Measurements from ENCODE around the gene UBE2D1.

Gene UBE2D1

DNA sequence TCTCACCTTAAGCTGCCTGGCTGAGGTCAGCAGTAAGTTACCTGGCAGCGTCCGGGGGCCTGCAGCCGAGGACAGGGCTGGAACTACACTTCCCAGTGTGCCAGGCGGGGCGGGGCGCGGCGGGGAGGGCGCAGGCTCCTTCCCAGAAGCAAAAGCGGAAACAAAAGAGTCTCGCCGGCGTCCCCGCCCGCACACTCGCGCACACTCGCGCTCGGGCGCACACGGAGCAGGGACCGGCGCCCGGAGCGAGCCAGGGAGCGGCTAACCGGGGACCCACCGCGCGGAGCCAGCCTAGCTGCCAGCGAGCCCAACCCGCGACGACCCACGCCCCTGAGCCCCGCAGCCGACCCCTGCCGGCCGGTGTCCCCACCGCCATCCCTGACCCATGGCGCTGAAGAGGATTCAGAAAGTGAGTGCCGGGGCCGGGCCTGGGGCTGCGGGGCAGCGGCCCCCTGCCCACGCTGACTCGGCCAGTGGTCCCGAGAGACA, at the start of gene UBE2D1:
Gene UBE2D1 (plus strand): TSS at position 190 of the 489 bp plus-strand sequence. CDS start 196 bp downstream, at position 386.
- peak; percentile 48 to 76 for DNase-seq (ENCODE audit: low read depth in 2 of 2)

DNA sequence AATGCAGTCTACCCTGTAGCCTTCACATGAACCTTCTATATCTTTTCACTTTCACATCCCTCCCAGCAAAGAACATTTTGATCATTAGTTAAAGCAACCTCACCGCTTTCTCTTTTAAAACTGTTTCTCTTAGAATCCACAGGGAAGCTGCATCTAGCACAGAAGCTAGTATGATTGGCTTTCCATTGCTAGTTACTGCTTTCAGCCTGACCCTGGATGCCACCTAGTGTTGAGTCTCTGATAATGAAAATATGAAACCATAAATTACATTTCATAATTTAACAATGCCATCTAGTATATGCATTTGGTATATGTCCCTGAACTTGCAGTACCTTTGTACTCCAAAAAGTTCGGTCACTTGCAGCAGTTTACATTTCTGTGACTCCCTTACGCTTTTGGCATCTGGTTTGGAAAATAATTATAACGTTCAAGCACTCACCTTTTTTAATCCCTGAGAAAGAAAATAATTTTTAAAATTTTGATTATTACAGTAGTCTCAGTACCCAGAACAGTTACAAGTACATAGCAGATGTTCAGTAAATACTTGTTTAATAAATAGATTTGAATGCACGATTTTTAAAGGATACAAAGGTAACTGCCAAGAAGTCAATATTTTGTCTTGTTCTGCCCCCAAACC, 43.1 kb upstream of the UBE2D1 start:
- no peak for DNase-seq (ENCODE audit: low read depth in 2 of 2)

DNA sequence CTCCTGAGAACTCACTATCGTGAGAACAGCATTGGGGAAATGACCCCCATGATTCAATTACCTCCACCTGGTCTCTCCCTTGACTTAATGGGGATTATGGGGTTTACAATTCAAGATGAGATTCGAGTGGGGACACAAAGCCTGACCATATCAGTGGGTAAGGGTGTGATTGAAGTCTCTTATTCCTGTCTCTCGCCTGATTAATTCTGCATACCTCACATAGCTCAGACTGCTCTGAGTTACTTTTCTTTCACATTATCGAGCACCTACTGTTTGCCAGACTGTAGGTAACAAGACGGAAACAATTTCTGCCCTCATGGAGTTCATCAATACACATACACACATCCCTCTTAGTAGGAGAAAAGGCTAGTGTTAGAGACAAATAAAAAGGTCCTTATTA, 40.8 kb upstream of the UBE2D1 start:
- no peak for DNase-seq (ENCODE audit: low read depth in 2 of 2)

DNA sequence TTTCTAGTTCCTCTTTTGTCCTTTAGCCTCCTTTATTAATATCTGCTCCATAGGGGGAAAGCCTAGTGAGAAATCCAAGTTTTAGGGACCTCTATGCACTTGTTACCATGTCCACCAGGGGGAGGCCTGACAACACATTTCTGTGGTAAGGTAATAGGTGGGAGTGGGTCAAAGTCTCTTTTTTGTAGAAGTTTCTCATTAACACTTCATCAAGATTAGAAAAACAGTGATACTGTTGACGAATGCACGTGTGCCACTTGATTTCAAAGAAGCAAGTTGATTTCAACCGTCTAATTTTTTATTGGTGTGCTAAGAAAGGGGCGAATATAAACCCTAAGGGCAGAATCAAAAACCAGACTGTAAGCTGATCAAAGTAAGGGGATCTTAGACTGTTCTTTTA, 35.2 kb upstream of the UBE2D1 start:
- DNase-seq (ENCODE audit: low read depth in 2 of 2), result peak in 1 of 2 donors; percentile 29

DNA sequence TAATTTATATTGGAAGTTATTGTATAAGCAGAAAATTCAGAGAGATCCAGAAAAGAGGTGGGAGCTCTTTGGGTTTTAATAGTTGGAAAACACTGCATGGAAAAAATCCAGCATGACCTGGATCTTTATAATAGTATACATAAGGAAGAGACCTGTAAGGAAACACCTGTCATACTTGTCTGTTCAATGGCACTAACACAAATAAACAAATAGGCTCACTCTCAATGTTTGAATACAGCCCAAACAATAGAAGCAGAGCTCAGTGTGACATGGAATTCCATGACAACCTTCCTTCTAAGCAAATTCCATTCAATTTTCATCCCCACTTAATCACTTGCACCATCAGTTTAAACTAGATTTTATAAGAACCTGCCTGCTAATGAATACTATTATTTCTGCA, 34.1 kb upstream of the UBE2D1 start:
- no peak for DNase-seq (ENCODE audit: low read depth in 2 of 2)

DNA sequence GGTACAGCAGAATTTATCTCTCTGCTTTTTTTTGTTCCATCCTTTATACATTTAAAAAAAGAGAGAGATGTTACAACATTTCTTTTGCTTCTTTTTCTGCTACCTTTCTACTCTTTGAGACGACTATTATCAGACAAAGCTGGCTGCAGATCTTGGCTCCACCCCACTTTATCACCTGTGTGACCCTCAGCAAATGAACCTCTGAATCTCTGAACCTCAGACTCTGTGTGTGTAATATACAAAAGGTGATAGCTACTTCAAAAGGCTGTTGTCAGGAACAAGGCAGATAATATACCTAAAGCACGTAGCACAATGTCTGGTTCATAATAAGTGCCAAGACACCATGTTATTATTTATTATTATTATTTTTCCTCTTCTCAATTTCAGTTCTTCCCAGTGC, 32.6 kb upstream of the UBE2D1 start:
- DNase-seq (ENCODE audit: low read depth in 2 of 2), result no peak

DNA sequence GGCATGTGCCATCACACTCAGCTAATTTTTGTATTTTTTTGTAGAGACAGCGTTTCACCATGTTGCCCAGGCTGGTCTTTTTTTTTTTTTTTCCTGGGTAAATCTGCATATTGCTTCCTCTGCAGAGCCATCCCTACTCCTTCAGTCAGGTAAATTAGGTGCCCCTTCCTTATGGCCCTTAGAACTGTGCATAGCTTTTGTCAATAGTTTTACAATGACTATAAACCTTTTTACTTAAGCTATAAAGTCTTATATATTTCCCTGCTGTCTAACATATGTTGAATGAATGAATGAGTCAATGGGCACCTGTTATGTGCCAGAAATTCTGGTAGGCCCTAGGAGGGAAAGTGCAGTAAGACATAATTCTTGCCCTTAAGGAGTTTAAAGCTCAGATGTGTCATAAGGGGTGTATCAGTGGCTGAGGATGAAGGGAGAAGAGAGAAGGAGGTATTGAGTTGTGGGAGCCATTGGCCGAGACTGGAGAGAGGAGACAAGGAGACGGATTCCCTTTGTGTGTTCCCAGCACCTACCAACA, 30.6 kb upstream of the UBE2D1 start:
- no peak for DNase-seq (ENCODE audit: low read depth in 2 of 2)

DNA sequence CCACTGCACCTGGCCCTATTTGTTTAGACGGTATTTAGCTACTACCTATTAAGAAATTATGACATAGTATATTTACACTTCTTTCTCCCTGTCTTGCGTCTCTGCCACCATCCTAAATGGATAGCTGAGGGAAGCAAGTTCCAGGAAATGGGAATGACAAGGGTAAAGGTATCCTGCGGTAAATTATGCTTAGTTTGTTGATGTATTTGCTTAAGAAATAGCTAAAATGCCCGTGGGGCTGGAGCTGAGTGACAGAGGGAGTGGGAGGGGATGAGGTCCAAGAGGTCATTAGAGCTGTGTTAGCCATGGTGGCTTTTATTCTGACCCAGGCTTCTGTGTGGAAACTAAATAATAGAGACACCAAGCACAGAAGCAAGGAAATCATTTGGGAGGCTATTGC, 29.0 kb upstream of the UBE2D1 start:
- DNase-seq (ENCODE audit: low read depth in 2 of 2), result no peak

DNA sequence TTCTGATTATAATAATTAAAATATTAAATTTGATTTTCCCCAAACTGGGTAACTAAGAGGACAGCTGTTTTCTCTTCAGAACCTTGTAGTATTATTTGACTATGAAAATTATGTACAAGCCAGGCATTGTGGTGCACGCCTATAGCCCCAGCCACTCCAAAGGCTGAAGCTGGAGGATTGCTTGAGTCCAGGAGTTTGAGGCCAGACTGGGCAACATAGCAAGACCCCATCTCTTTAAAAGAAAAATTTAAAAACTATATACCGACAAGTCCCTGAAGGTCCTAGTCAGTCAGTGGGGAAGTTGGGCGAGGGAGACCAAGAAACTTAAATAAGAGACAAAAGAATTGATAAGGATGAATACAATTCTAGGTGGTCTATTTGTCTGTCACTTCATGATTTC, 27.1 kb upstream of the UBE2D1 start:
- no peak for DNase-seq (ENCODE audit: low read depth in 2 of 2)

DNA sequence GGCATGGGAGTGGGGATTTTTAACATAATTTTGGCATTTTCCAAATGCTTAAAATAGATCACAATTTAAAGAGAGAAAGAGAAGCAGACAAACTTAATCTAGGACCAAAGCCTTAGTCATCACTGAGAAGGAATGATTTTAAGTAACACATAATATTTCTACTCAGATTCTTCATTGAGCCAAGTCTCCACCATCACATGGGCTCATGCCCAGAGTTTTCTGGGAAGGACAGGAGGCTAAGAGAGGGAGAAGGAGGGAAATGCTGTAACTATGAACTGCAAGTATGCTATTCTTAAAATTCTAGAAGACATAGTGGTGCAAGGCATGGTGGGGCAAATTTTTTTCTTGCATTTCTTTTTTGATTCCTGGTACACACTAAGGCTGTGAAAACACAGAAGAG, 23.8 kb upstream of the UBE2D1 start:
- no peak for DNase-seq (ENCODE audit: low read depth in 2 of 2)

DNA sequence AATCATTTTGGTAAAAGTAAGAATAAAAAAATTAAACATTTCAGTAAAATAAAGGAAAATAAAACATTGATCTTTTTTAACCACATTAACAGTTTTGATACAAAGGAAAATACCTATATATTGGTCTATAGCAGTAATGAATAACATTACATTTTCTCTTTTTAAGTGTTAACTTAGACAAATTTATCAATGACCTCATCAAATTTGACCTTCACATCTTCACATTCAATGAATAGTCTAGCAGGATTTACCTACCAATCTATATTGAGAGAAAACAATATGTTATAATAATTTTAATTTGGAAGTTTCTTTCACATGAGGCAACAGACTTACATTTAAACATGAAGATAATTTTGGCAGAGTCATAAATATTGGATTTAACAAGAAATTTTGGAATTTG, 17.9 kb upstream of the UBE2D1 start:
- DNase-seq (ENCODE audit: low read depth in 2 of 2), result no peak

DNA sequence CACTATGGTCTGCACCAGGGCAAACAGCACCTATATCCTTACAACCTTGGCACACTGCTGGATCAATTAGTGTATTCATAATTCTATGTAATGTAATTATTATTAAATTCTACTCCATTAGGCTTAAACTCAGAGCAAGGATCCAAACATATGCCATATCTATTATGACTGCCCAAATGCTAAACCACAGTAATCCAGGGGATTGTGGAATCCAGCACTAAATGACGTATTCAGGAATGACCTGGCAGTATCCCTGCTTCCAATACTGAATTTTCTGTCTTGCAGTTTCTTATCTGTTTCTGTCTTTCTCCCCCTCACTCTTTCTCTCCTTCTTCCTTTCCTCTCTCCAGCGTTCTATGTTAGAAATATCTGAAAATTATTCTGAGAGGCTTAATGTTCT, 16.5 kb upstream of the UBE2D1 start:
- DNase-seq (ENCODE audit: low read depth in 2 of 2), result no peak

DNA sequence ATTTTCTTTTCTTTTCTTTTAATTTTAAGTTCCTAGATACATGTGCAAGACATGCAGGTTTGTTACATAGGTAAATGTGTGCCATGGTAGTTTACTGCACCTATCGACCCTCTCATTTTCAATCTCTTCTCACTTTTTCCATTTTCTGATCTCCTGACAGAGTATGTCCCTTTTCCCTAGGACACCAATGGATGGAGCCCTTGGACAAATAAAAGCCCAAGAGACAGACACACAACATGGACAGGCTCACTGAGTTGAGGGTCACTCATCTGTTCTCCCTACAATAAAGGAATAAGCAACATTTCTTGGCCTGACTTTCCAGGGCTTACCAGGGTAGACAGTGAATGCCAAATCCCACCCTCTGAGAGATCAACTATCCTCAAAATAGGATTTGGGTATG, 15.2 kb upstream of the UBE2D1 start:
- DNase-seq (ENCODE audit: low read depth in 2 of 2), result no peak

DNA sequence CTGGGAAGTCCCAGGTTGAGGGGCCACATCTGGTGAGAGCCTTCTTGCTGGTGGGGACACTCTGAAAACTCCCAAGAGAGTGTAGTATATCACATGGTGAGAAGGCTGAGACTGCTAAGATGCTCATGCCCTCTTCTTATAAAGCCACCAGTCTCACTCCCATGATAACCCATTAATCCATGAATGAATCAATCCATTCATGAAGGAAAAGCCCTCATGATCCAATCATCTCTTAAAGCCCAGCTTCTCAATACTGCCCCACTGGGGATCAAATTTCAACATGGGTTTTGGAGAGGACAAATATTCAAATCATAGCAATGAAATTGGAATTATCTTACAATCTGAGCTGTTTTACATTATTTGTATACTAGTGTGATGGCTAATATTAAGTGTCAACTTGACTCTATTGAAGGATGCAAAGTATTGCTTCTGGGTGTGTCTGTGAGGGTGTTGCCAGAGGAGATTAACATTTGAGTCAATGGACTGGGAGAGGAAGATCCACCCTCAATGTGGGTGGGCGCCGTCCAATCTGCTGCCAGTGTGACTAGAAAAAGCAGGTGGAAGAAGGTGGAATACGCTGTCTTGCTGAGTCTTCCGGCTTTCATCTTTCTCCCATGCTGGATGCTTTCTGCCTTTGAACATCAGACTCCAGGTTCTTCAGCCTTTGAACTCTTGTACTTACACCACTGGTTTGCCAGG, 14.3 kb upstream of the UBE2D1 start:
- no peak for DNase-seq (ENCODE audit: low read depth in 2 of 2)

DNA sequence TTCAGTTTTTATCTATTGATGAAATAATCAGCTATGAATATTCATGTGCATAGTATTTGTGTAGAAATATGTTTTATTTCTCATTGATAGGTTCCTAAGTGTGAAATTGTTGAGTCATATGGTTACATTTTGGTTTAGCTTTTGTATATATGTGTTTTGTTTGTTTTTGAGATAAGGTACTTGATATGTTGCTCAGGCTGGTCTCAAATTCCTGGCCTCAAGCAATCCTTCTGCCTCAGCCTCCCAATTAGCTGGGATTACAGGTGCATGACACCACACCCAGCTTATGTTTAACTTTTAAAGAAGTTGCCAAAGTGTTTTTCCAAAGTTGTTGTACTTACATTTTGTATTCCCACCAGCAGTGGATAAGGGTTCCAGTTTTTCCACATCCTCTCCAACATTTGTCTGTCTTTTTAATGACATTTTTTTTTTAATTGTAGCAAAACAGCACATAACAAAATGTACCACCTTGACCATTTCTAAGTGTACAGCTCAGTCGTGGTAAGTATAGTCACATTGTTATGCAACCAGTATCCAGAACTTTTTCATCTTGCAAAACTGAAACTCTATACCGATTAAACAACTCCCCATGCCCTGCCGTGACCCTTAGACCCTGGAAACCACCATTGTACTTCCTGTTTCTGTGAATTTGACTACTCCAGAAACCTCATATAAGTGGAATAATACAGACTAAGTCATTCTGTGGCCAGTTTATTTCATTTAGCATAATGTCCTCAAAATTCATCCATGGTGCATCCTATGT, 12.6 kb upstream of the UBE2D1 start:
- DNase-seq (ENCODE audit: low read depth in 2 of 2), result no peak

DNA sequence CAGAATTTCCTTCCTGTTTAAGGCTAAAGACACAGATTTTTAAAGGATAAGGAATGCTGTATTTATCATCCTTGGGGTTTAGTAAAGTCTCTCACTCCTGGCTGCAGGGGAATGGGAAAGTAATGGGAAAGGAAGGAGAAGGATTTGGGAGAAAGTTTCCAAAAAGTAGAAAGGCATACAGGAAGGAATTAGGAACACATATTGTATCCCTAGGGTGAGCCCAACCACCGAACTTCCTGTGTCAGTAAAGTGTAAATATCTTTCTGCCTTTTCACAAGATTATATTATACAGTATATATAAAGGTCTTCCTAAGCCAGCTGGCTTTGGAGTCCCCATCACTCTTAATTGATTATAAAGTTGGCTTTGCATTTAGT, 12.0 kb upstream of the UBE2D1 start:
- no peak for DNase-seq (ENCODE audit: low read depth in 2 of 2)

DNA sequence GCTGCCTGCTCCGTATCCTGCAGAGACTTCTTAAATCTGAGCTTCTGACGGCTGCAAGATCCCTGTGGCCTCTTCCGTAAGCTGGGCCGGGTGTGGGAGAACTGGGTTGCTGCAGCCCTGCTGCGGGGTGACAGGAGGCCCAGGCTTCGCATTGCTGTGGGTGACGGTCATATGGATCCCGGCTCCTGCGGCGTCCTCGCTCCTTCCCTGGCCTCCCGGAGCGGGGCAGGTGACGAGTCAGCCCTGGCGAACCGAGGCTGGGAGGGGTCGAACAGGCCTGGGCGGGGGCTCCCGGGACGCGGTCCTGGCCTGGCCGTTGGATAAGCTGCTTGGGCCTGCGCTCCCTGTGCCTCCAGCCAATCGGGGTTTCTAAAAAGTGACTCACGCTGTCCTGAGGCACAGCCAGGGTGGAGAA, 7.8 kb upstream of the UBE2D1 start:
- DNase-seq (ENCODE audit: low read depth in 2 of 2), result no peak

DNA sequence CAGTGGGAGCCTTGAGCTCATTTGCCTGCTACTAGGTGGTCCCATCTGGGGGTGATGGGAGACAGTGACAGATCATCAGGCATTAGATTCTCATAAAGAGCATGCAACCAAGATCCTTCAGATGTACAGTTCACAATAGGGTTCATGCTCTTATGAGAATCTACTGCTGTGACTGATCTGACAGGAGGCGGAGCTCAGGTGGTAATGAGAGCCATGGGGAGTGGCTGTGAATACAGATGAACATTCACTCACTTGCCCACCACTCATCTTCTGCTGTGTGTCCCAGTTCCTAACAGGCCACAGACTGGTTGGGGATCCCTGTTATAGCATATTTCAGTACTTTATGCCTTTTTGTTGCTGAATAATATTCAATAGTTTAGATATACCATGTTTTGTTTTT, 6.6 kb upstream of the UBE2D1 start:
- no peak for DNase-seq (ENCODE audit: low read depth in 2 of 2)

DNA sequence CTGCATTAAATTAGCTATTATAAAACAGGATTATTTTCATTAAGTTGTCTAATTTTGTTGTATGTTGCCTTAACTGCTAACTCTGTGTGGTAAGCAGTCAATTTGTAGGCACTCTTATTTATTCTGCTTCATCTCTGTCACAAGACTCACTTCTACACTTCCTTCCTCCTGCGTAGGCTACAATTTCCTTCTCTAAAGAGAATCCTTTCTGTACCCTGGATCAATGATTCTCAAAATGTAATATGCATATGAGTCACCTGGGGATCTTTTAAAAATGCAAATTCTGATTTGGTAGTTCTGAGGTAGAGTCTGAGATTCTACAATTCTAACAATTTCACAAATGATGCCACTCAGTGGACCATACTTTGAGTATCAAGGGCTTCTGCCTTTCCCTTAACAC, 4.4 kb upstream of the UBE2D1 start:
- DNase-seq (ENCODE audit: low read depth in 2 of 2), result no peak

DNA sequence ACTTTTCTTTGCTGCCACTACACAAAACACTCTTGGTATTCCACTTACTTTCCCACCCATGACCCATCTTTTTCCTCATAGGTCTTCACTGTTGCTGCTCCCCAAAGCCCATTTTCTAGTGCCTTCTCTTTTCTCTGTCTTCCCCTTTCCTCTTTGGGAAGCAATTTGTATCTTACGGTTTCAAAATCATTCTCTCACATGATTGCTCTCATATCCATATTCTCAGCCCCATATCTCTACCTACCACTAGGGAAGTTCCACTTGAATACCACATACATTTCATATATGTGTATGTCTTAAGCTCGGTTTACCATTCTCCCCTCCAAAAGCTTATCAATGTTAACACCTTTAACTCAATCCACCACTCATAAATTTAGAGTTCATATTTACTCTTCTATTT, 3.2 kb upstream of the UBE2D1 start:
- no peak for DNase-seq (ENCODE audit: low read depth in 2 of 2)

DNA sequence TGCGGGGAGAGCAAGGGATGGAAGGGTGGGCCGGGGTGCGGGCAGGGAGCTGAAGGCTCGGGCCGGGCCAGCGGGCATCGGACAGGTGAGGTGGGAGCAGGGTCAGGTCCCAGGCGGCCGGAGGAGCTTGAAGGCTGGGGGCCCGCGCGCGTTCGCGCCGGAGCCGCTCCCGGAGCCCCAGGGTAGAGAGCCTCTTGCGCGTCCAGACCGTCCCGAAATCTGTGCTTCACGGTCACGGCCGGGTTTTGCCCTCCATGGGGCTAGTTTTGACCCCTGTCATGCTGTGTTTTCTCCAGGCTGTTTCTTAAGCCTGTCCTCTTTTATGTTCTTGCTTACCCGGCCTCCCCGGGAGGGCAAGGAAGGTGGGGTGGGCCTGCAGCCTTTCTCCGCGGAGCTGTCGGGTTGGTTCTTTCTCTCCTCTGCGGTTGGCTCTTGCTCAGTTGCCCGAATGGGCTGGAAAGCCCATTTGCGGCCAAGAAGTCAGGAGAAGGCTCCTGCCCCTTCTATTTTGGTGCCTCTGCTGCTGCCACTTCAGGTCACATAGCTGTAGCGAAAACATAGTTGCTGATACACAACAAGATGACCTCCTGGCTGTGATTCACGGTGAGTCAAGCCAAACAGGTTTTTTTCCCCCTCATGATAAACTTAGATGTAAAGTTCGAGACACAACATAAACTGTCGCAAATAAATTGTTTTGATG, 650 bp downstream of the UBE2D1 start:
- no peak for DNase-seq (ENCODE audit: low read depth in 2 of 2)

DNA sequence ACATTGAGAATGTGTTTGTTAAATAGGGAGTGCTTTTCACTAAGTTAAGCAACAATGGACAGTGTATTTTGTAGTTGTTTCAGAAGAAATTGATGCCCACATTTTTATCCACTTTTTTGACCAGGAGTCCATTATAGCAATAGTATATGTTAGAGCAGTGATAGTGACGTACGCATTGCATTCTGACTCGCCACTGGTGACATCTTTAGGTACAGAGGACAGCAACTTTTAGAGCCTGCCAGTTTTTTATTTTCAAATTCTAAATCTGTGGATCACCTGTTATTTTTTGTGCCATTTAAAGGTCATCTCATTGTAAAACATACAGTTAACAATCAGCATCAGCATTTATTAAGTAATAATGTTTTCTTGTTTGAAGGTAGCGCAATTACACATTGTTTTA, 1.4 kb downstream of the UBE2D1 start:
- no peak for DNase-seq (ENCODE audit: low read depth in 2 of 2)
